Measurements from ENCODE around the gene CACHD1. TPM values are rescaled to one million over a fixed set of nuclear protein-coding genes. Genes with fewer than 3 reads are reported as not detected.

The CACHD1 gene
- total and polyA plus RNA-seq, 12 donors, result 0.87 to 4.2 (median 2.4) TPM

- intact Hi-C loops (cut with DNase I), result no loop called here
- Histone ChIP-seq H3K27ac (no peak overlapping the region), H3K36me3 (no peaks in the 10 kb centered on the region), H3K4me3 (no peak overlapping the region), H3K9me3 (no peaks in the 10 kb centered on the region), H3K27me3 (no peaks in the 10 kb centered on the region), H3K4me1 (peaks cover 0 to 34% (median 25%) of the 10 kb centered on the region in 9 donors)
- ATAC-seq (no peak), DNase-seq (no peak)
- TF ChIP-seq CTCF (IDR thresholded peaks at IDR 0.05), result no peak
- 89 to 90% methylated on average over 5 of the region's 5 CpGs for WGBS, 2 donors
These were observed 53.7 kb downstream of the CACHD1 start for GRCh38 chr1:64523413-64524337.

- Histone ChIP-seq H3K9me3 (no peaks in the 10 kb centered on the region), H3K27me3 (no peaks in the 10 kb centered on the region), H3K36me3 (no peaks in the 10 kb centered on the region), H3K27ac (no peak overlapping the region), H3K4me3 (no peak overlapping the region), H3K4me1 (peaks cover 0 to 25% (median 19%) of the 10 kb centered on the region in 9 donors)
- intact Hi-C loops (cut with DNase I), result no loop called here
- no peak for TF ChIP-seq CTCF (IDR thresholded peaks at IDR 0.05)
- DNase-seq, result no peak
- WGBS, 2 donors, result 94 to 96% methylated on average over 2 of the region's 2 CpGs
- ATAC-seq, result no peak
These were observed 54.7 kb downstream of the CACHD1 start for GRCh38 chr1:64524614-64525013.

- Histone ChIP-seq H3K27me3 (no peaks in the 10 kb centered on the region), H3K4me1 (peaks cover 0 to 19% (median 13%) of the 10 kb centered on the region in 9 donors), H3K27ac (peak overlapping the region in 1 of 10 donors; percentile 3), H3K36me3 (no peaks in the 10 kb centered on the region), H3K9me3 (no peaks in the 10 kb centered on the region), H3K4me3 (no peak overlapping the region)
- no peak for TF ChIP-seq CTCF (IDR thresholded peaks at IDR 0.05)
- DNase-seq (no peak), ATAC-seq (no peak)
- intact Hi-C loops (cut with DNase I), result no loop called here
- 66 to 79% methylated on average over 3 of the region's 3 CpGs for WGBS, 2 donors
These were observed 55.3 kb downstream of the CACHD1 start for GRCh38 chr1:64525116-64525686.

- Histone ChIP-seq H3K4me3 (no peak overlapping the region), H3K4me1 (peaks cover 0 to 19% (median 12%) of the 10 kb centered on the region in 9 donors), H3K9me3 (no peaks in the 10 kb centered on the region), H3K27ac (peak overlapping the region in 1 of 10 donors; percentile 6), H3K36me3 (no peaks in the 10 kb centered on the region), H3K27me3 (no peaks in the 10 kb centered on the region)
- no peak for TF ChIP-seq CTCF (IDR thresholded peaks at IDR 0.05)
- ATAC-seq (peak in 1 of 8 donors; percentile 49), DNase-seq (no peak)
- intact Hi-C loops (cut with DNase I), result no loop called here
- 67 to 70% methylated on average over 3 of the region's 3 CpGs for WGBS, 2 donors
These were observed 56.4 kb downstream of the CACHD1 start for GRCh38 chr1:64526312-64526711.
